CD4-positive, alpha-beta T cell treated with Interferon gamma for 1 hour (primary cell): ENCODE results near the gene HNRNPUL2.
A peak's percentile ranks its signal among the peaks of the same experiment; 100 is the strongest.
"Not testable (repeated sequence)": the region's sequence is repeated elsewhere in the genome, so short reads cannot be mapped to it uniquely, and the experiment has no call there.

Experiments
- DNase-seq: peaks from one replicate; pipeline ENCODE4 v3.0.0-alpha.2; 2020

HNRNPUL2 gene

GRCh38 chr11:62727165-62727871, at the start of gene HNRNPUL2:
TSS of gene HNRNPUL2 (minus strand) at chr11:62727457. CDS start at chr11:62727156, 301 bp downstream.
- DNase-seq = peak; percentile 99

- DNase-seq = no peak
Measured at GRCh38 chr11:62775646-62776045, 48.4 kb upstream of the HNRNPUL2 start.

- no peak for DNase-seq
Measured at GRCh38 chr11:62774407-62774806, 47.1 kb upstream of the HNRNPUL2 start.

GRCh38 chr11:62771144-62772021, 44.1 kb upstream of the HNRNPUL2 start, which contains the start of gene TAF6L:
TSS of gene TAF6L (plus strand) at chr11:62771396. CDS start at chr11:62775784, 4,388 bp downstream.
- peak; percentile 89 for DNase-seq

- DNase-seq = no peak
Measured at GRCh38 chr11:62770778-62771143, 43.5 kb upstream of the HNRNPUL2 start.

- DNase-seq = not testable (repeated sequence)
Measured at GRCh38 chr11:62760867-62761227, 33.6 kb upstream of the HNRNPUL2 start.

GRCh38 chr11:62757846-62758788, 30.9 kb upstream of the HNRNPUL2 start:
- no peak for DNase-seq

- no peak for DNase-seq
Measured at GRCh38 chr11:62755086-62755615, 27.9 kb upstream of the HNRNPUL2 start.

- DNase-seq = peak; percentile 99
Measured at GRCh38 chr11:62753736-62754603, 26.7 kb upstream of the HNRNPUL2 start, which contains the start of gene ZBTB3. TSS of gene ZBTB3 (minus strand) at chr11:62754160. CDS start at chr11:62753664, 496 bp downstream.

- no peak for DNase-seq
Measured at GRCh38 chr11:62752994-62753735, 25.9 kb upstream of the HNRNPUL2 start.

GRCh38 chr11:62752177-62752785, 25.0 kb upstream of the HNRNPUL2 start:
- DNase-seq = no peak

GRCh38 chr11:62749931-62750330, 22.7 kb upstream of the HNRNPUL2 start:
- not testable (repeated sequence) for DNase-seq

GRCh38 chr11:62747475-62748160, 20.4 kb upstream of the HNRNPUL2 start:
- DNase-seq = no peak

- no peak for DNase-seq
Measured at GRCh38 chr11:62737196-62737595, 9.9 kb upstream of the HNRNPUL2 start.

- no peak for DNase-seq
Measured at GRCh38 chr11:62732830-62733229, 5.6 kb upstream of the HNRNPUL2 start.

GRCh38 chr11:62730076-62730475, 2.8 kb upstream of the HNRNPUL2 start:
- DNase-seq = not testable (repeated sequence)

- peak; percentile 81 for DNase-seq
Measured at GRCh38 chr11:62728171-62728988, 1.1 kb upstream of the HNRNPUL2 start, which contains the start of gene TTC9C. TSS of gene TTC9C (plus strand) at chr11:62728486. CDS start at chr11:62728849, 363 bp downstream.

GRCh38 chr11:62727872-62728170, 564 bp upstream of the HNRNPUL2 start:
- peak; percentile 91 for DNase-seq

GRCh38 chr11:62726915-62727164, 417 bp downstream of the HNRNPUL2 start:
- no peak for DNase-seq
